GM12801 (cell line): Measurements from ENCODE around the gene DNPEP.

Experiments used
- TF ChIP-seq, protein P1 (sequence below): IDR thresholded peaks from one replicate; pipeline ENCODE4 v1.5.1; 2011; ENCODE audit warnings: control low read depth; ENCODE audit not compliant: insufficient read length; ENCODE audit errors: extremely low read depth

DNPEP gene

GRCh38 chr2:219350215-219350614, 37.5 kb downstream of the DNPEP start:
- TF ChIP-seq, protein P1, sequence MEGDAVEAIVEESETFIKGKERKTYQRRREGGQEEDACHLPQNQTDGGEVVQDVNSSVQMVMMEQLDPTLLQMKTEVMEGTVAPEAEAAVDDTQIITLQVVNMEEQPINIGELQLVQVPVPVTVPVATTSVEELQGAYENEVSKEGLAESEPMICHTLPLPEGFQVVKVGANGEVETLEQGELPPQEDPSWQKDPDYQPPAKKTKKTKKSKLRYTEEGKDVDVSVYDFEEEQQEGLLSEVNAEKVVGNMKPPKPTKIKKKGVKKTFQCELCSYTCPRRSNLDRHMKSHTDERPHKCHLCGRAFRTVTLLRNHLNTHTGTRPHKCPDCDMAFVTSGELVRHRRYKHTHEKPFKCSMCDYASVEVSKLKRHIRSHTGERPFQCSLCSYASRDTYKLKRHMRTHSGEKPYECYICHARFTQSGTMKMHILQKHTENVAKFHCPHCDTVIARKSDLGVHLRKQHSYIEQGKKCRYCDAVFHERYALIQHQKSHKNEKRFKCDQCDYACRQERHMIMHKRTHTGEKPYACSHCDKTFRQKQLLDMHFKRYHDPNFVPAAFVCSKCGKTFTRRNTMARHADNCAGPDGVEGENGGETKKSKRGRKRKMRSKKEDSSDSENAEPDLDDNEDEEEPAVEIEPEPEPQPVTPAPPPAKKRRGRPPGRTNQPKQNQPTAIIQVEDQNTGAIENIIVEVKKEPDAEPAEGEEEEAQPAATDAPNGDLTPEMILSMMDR, result no peak

GRCh38 chr2:219344751-219345430, 42.8 kb downstream of the DNPEP start:
- TF ChIP-seq, protein P1, result no peak

GRCh38 chr2:219335373-219335786, 52.3 kb downstream of the DNPEP start:
- TF ChIP-seq, protein P1, result no peak

DNA sequence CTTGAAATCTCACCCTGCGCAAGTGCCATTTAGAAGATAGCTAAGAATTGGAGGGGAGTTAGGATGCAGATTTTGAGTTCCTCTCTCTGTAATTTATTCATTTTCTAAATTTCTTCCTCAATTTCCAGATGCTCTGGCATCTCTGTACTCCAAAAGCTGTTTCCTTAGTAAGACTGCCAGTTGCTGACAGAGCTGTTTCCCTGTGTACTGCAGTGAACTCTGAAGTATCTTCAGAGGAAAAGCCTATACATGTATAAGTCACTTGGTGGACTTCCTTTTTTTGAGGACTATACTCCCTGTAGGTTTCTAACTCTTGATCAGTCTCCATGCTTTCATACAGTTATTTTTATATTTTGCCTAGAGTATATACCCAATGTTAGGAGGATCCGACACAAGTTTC, 53.6 kb downstream of the DNPEP start:
- TF ChIP-seq, protein P1, result no peak

GRCh38 chr2:219332542-219332941, 55.2 kb downstream of the DNPEP start, which contains the start of gene RESP18:
Gene RESP18 (minus strand): TSS chr2:219332744.
- TF ChIP-seq, protein P1, result no peak

DNA sequence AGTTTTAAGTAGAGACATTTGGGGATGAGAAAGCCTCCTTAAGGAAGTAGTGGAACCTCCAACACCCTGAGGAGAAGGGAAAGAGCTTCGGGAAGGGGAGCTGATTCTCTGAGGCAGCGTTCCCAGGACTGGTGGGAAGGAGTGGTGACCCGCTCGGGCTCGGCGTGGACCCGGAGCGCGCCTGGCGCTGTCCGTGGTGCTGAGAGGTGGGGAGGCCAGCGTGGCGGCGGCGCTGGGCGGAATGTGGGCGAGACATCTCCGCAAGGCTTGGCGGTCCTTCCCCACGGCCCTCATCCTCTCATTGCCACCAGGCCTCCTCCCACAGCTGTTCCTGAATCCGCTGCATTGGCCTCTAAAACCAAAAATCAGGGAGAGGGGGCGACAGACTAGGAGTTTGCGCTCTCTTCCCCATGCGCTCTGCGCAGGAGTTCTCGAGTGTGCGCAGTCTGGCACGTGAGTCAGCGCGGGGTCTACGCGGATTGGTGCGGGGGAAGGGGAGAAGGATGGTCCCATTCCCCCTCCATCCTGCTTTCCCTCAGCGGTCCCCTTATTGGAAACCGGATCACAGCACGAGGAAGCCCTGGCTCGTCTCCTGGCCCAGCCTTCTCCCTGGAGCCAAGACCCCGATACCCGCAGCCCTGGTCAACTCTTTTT, 56.0 kb downstream of the DNPEP start:
- TF ChIP-seq, protein P1, result no peak

DNA sequence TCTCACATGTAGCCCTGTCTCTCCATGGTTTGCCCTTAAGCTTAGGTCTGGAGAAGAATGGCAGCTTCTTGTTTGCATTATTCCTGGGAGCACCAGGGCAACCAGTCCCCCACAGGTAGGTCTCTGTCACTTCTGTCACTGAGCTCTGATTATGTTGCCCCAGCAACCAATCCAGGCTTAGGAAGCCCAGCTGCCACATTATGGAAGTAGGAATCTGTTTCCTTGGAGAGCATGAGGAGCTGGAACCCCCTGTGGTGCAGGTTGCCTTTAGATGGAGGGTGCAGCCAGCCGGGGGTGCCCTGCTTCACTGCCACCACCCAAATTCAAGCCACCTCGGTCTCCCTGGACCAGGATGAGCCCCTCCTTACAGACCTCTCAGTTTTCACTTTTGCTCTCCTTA, 60.0 kb downstream of the DNPEP start:
- TF ChIP-seq, protein P1, result no peak
